HEK293T (cell line): ENCODE results near the gene TRMT6.

ENCODE experiments used
- CTCF ChIA-PET: fragments of 350-600 bp; formaldehyde crosslinking; extraction: SDS; loops from one replicate; lab custom pipeline; 2021; ENCODE audit warnings: antibody characterized with exemption, inconsistent platforms; lab: Yijun Ruan, JAX
- POLR2A ChIA-PET: fragments of 350-600 bp; formaldehyde crosslinking; extraction: SDS; loops from one replicate; lab custom pipeline; 2020; ENCODE audit warnings: antibody characterized with exemption, inconsistent platforms; lab: Yijun Ruan, JAX
- DNase-seq: peaks from one replicate; pipeline ENCODE4 v3.0.0; 2012; ENCODE audit warnings: mixed read lengths; ENCODE audit errors: extremely low spot score
- ARNT ChIP-seq: fragments of 450-650 bp; IDR thresholded peaks from 2 replicates; pipeline ENCODE4 v1.6.1; 2017; ENCODE audit warnings: mild to moderate bottlenecking
- BHLHE40 ChIP-seq: fragments of 450-650 bp; IDR thresholded peaks from 2 replicates; pipeline ENCODE4 v1.6.1; 2016; ENCODE audit warnings: mild to moderate bottlenecking, moderate library complexity, borderline replicate concordance
- CTBP1 ChIP-seq: fragments of 450-650 bp; IDR thresholded peaks from 2 replicates; pipeline ENCODE4 v1.6.1; 2016; ENCODE audit warnings: borderline replicate concordance
- ELF4 ChIP-seq: fragments of 450-650 bp; IDR thresholded peaks from 2 replicates; pipeline ENCODE4 v1.6.1; 2017; ENCODE audit warnings: antibody characterized with exemption
- FOXA1 ChIP-seq: fragments of 450-650 bp; IDR thresholded peaks from 2 replicates; pipeline ENCODE4 v1.6.1; 2016; ENCODE audit warnings: mild to moderate bottlenecking
- FOXK2 ChIP-seq: fragments of 450-650 bp; IDR thresholded peaks from 2 replicates; pipeline ENCODE4 v1.6.1; 2016; ENCODE audit warnings: mild to moderate bottlenecking
- FOXM1 ChIP-seq: fragments of 450-650 bp; IDR thresholded peaks from 2 replicates; pipeline ENCODE4 v1.6.1; 2017; ENCODE audit warnings: mild to moderate bottlenecking, borderline replicate concordance
- HDGF ChIP-seq: fragments of 450-650 bp; IDR thresholded peaks from 2 replicates; pipeline ENCODE4 v1.6.1; 2017; ENCODE audit warnings: antibody characterized with exemption, borderline replicate concordance
- L3MBTL2 ChIP-seq: fragments of 450-650 bp; conservative IDR thresholded peaks from 2 replicates; pipeline ENCODE4 v1.6.1; 2016; ENCODE audit warnings: mild to moderate bottlenecking
- LEF1 ChIP-seq: fragments of 450-650 bp; IDR thresholded peaks from 2 replicates; pipeline ENCODE4 v1.6.1; 2017; ENCODE audit warnings: mild to moderate bottlenecking, borderline replicate concordance
- NFRKB ChIP-seq: fragments of 450-650 bp; IDR thresholded peaks from 2 replicates; pipeline ENCODE4 v1.6.1; 2016; ENCODE audit warnings: mild to moderate bottlenecking, moderate library complexity
- SP1 ChIP-seq: fragments of 450-650 bp; IDR thresholded peaks from 2 replicates; pipeline ENCODE4 v1.6.1; 2017
- SUZ12 ChIP-seq: fragments of 450-650 bp; IDR thresholded peaks from 2 replicates; pipeline ENCODE4 v1.6.1; 2016; ENCODE audit warnings: mild to moderate bottlenecking
- TARDBP ChIP-seq: fragments of 450-650 bp; IDR thresholded peaks from 2 replicates; pipeline ENCODE4 v1.6.1; 2016
- ZNF384 ChIP-seq: fragments of 450-650 bp; IDR thresholded peaks from 2 replicates; pipeline ENCODE4 v1.6.1; 2016
- TF ChIP-seq, protein P1 (sequence below): fragments of 450-650 bp; IDR thresholded peaks from 2 replicates; pipeline ENCODE4 v1.6.1; 2016

TRMT6 gene

GRCh38 chr20:5919626-5920544 lies 30.4 kb downstream of the TRMT6 start:
- ChIA-PET POLR2A (no interaction called here), CTCF (no interaction called here)
- TF ChIP-seq ELF4 (no peak), SP1 (no peak), LEF1 (no peak), HDGF (no peak), NFRKB (no peak), ZNF384 (no peak), CTBP1 (no peak), TARDBP (no peak), FOXA1 (no peak), BHLHE40 (no peak), ARNT (no peak)
- TF ChIP-seq, protein P1, sequence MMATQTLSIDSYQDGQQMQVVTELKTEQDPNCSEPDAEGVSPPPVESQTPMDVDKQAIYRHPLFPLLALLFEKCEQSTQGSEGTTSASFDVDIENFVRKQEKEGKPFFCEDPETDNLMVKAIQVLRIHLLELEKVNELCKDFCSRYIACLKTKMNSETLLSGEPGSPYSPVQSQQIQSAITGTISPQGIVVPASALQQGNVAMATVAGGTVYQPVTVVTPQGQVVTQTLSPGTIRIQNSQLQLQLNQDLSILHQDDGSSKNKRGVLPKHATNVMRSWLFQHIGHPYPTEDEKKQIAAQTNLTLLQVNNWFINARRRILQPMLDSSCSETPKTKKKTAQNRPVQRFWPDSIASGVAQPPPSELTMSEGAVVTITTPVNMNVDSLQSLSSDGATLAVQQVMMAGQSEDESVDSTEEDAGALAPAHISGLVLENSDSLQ: no peak
- DNase-seq: no peak

- DNase-seq: no peak
- CTCF ChIA-PET: no interaction called here
- POLR2A ChIA-PET: no interaction called here
- TF ChIP-seq SP1 (no peak), FOXK2 (no peak), L3MBTL2 (no peak), CTBP1 (no peak), TARDBP (no peak)
- TF ChIP-seq, protein P1: no peak
Measured at GRCh38 chr20:5918856-5919625, 31.3 kb downstream of the TRMT6 start.

DNA sequence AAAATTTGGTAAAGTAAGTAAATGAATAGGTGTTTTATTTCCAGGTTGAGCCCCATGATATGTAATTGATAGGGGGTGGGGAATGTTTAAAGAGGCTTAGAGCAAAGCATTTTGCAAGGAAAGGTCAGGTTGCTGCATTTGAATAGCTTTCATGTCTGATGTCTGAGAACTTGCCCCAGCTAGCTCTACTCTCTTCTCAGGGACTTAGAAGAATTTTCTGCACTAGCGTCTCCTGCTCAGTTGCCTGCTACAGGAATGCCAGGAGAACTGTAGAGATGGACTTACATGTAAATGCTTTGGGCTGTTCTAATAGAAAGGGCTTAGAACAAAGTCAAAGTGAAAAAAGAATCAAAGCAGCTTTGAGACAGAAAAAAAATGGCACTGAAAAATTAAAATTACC lies 35.5 kb downstream of the TRMT6 start:
- POLR2A ChIA-PET: no interaction called here
- TF ChIP-seq CTBP1: no peak
- no peak for TF ChIP-seq BHLHE40
- no peak for TF ChIP-seq NFRKB
- no peak for TF ChIP-seq ARNT
- CTCF ChIA-PET: no interaction called here
- no peak for DNase-seq

GRCh38 chr20:5913166-5913565 lies 37.2 kb downstream of the TRMT6 start:
- no peak for TF ChIP-seq ARNT
- TF ChIP-seq LEF1: no peak
- TF ChIP-seq FOXK2: no peak
- no peak for TF ChIP-seq HDGF
- TF ChIP-seq ZNF384: no peak
- no peak for TF ChIP-seq L3MBTL2
- no peak for TF ChIP-seq ELF4
- no peak for TF ChIP-seq CTBP1
- no peak for TF ChIP-seq SUZ12
- TF ChIP-seq NFRKB: no peak
- no peak for TF ChIP-seq FOXM1
- TF ChIP-seq, protein P1: no peak
- CTCF ChIA-PET: interaction anchor here (0.6 kb wide), 1 partner anchor 399 kb away, joined by 3 read pairs; no protein-coding TSS in a partner anchor
- POLR2A ChIA-PET: no interaction called here
- no peak for DNase-seq

DNA sequence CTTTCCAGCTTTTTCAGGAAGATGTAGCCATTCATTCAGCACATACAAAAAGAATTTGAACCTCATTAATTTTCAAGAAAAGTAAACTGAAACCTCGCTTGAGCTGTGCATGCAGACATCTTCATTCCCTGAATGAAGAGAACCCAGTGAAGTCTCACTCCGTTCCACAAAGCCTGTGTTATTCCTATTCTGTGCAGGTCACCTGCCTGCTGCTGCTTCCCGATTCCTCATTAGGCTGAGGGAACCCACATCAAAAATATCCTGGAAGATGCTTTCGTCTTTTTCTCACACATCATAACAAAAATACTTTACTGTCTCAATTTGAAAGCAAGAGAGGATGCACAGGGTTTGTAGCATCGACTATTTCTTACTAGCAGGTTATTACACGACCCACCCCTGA lies 40.1 kb downstream of the TRMT6 start:
- CTCF ChIA-PET: interaction anchor here (0.7 kb wide), 1 partner anchor 28 kb away, joined by 4 read pairs; no protein-coding TSS in a partner anchor
- DNase-seq: no peak
- POLR2A ChIA-PET: no interaction called here
- TF ChIP-seq NFRKB (no peak), SUZ12 (no peak), FOXM1 (no peak), FOXK2 (no peak), BHLHE40 (no peak), CTBP1 (no peak), ARNT (no peak), TARDBP (no peak)
- TF ChIP-seq, protein P1: no peak

DNA sequence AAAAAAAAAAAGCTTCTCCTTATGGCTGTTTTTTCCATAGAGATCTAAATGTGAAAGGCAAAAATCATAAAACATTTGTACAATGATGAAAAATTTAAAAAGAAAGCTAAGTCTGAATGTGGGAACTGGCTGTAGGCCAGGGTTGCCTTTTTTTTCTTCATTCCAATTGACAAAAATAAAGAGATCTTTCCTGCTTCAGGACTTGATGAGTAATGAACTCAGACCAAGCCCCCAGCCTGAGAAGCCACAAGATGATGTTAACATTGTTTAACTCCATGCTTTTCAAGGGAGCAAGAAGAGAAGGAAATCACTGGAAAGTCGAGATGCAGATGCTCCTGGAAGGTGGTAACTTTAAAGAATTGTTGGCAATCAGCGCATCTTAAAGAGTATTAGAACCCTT lies 41.4 kb downstream of the TRMT6 start:
- CTCF ChIA-PET: no interaction called here
- POLR2A ChIA-PET: no interaction called here
- no peak for TF ChIP-seq NFRKB
- TF ChIP-seq TARDBP: no peak
- TF ChIP-seq SP1: no peak
- TF ChIP-seq SUZ12: no peak
- no peak for TF ChIP-seq CTBP1
- no peak for TF ChIP-seq ELF4
- no peak for TF ChIP-seq L3MBTL2
- no peak for TF ChIP-seq ARNT
- DNase-seq: no peak
